Ovary (tissue), 9 donors: Measurements from ENCODE around the gene ATP5ME. TPM values are rescaled to one million over a fixed set of nuclear protein-coding genes. Genes with fewer than 3 reads are reported as not detected.
A peak's percentile ranks its signal among the peaks of the same experiment; 100 is the strongest.

ENCODE experiments used
- DNase-seq, 5 donors: peaks; one replicate each; pipeline ENCODE4 v3.0.0-alpha.2; 2019 to 2020
- H3K27ac ChIP-seq, 2 donors: fragments of 200-600 bp; one replicate each; pipeline versions ENCODE4 v1.5.1 to v1.8.0; 2019 to 2022
- H3K27me3 ChIP-seq: fragments of 200-600 bp; one replicate; pipeline ENCODE4 v1.8.0; 2022
- H3K36me3 ChIP-seq: fragments of 200-600 bp; sonication (generic); one replicate; pipeline ENCODE4 v1.5.1; 2019
- H3K4me1 ChIP-seq: one replicate; pipeline ENCODE4 v1.8.1; 2013; ENCODE audit warnings: mild to moderate bottlenecking, moderate library complexity; ENCODE audit not compliant: insufficient read depth
- H3K4me3 ChIP-seq: fragments of 200-600 bp; sonication (generic); one replicate; pipeline ENCODE4 v1.5.1; 2017
- H3K9me3 ChIP-seq, 2 donors: fragments of 200-600 bp in 1 of 2; sonication (generic) in 1 of 2; one replicate each; pipeline versions ENCODE4 v1.5.1 to v1.8.1; 2013 to 2019; ENCODE audit warnings: mild to moderate bottlenecking in 1 of 2, moderate library complexity in 1 of 2
- CTCF ChIP-seq, 3 donors: fragments of 450-650 bp in 2 of 3; fragments of 200-600 bp in 1 of 3; IDR thresholded peaks; one replicate each; pipeline versions ENCODE4 v1.5.1 to v1.8.0; 2016 to 2022; ENCODE audit warnings: antibody characterized with exemption in 3 of 3, mild to moderate bottlenecking in 1 of 3
- EP300 ChIP-seq: sonication (generic); formaldehyde crosslinking; IDR thresholded peaks from one replicate; pipeline ENCODE4 v1.6.1; 2017; ENCODE audit warnings: antibody characterized with exemption
- POLR2A ChIP-seq: fragments of 450-650 bp; IDR thresholded peaks from one replicate; pipeline ENCODE4 v1.6.1; 2017; ENCODE audit warnings: antibody characterized with exemption, mild to moderate bottlenecking, moderate library complexity
- WGBS, 3 donors: extraction: QIAGEN DNeasy Blood & Tissue Kit in 1 of 3; methylation state at CpG; one replicate each; pipeline versions ENCODE4 v1.1.5 to v1.1.7; 2013 to 2017; 5-methylcytosine and 5-hydroxymethylcytosine counted together
- intact Hi-C, 4 donors: fragments of 100-400 bp; cut with DNase I; formaldehyde crosslinking; loops; one replicate each; pipeline versions ENCODE4 v1.11.0 to v1.15.1; 2022 to 2023
- polyA plus RNA-seq, 2 donors: library from polyadenylated mRNA; stranded (reverse); fragments of 200-250 nt in 1 of 2; fragments of 350-450 nt in 1 of 2; fragmentation: Illumina TruSeq in 1 of 2; extraction: RNeasy Lipid Tissue Mini Kit (QIAGEN cat#74804) in 1 of 2; gene quantifications; one replicate each; pipeline ENCODE4 v1.2.3, GENCODE V29; 2013 to 2014
- total RNA-seq, 7 donors: library from RNA; depleted of rRNA in 2 of 7; stranded (reverse); fragments of >200 nt in 2 of 7; fragmentation: NEBNext Ultra II Directional in 3 of 7; extraction: Animal tissue kit (Norgen Biotek cat#: 25700) in 3 of 7; gene quantifications; one replicate each; pipeline versions ENCODE4 v1.1.0 to v1.2.4, GENCODE V29; 2016 to 2023
- donor health status: DM: no; HTN: no; CAD: no; lungs with moderate emphysema.
- donor health status: DM: no; HTN: no; CAD: no.
- donor health status: Bipolar disorder and iron deficiency.
- donor health status: DM: yes; HTN: yes; CAD: no.
- donor health status: DM: no; HTN: no; CAD: no.
- donor health status: DM: yes; HTN: yes; CAD: no.

ATP5ME gene
- total and polyA plus RNA-seq, 9 donors: 180 to 359 (median 207) TPM

- no peaks in the 10 kb centered on the region for H3K9me3 ChIP-seq
- H3K27me3 ChIP-seq: no peaks in the 10 kb centered on the region
- no peak overlapping the region for H3K4me3 ChIP-seq
- TF ChIP-seq CTCF (IDR thresholded peaks at IDR 0.05) (no peak), EP300 (no peak), POLR2A (no peak)
- WGBS, 3 donors: 50 to 55% (median 52%) methylated on average over 28 to 29 of the region's 29 CpGs
- H3K4me1 ChIP-seq: no peaks in the 10 kb centered on the region
- no peak overlapping the region for H3K27ac ChIP-seq
- intact Hi-C loops: no loop called here
- no peaks in the 10 kb centered on the region for H3K36me3 ChIP-seq
- DNase-seq: no peak
These were observed 50.0 kb downstream of the ATP5ME start for GRCh38 chr4:623914-624566.

- intact Hi-C loops: no loop called here
These were observed 50.8 kb downstream of the ATP5ME start for GRCh38 chr4:622996-623913.

More at GRCh38 chr4:622996-623913, 50.8 kb downstream of the ATP5ME start:
- no peaks in the 10 kb centered on the region for H3K4me1 ChIP-seq
- H3K4me3 ChIP-seq: no peak overlapping the region
- WGBS, 3 donors: 72 to 80% (median 77%) methylated on average over 24 of the region's 24 CpGs
- TF ChIP-seq EP300 (no peak), POLR2A (no peak), CTCF (IDR thresholded peaks at IDR 0.05) (no peak)
- DNase-seq: peak in 1 of 5 donors; percentile 10
- no peak overlapping the region for H3K27ac ChIP-seq
- no peaks in the 10 kb centered on the region for H3K27me3 ChIP-seq
- H3K36me3 ChIP-seq: no peaks in the 10 kb centered on the region
- H3K9me3 ChIP-seq: no peaks in the 10 kb centered on the region

Other genes with a start within 250 kb of the ATP5ME start
- gene ZNF721, start 175.1 kb downstream of the ATP5ME start, total RNA-seq: 10 to 100 TPM; 28.2 to 38.8 (median 31.9) TPM
- 10 to 100 TPM; 13.7 to 15.5 TPM for gene ZNF721, start 175.1 kb downstream of the ATP5ME start, polyA plus RNA-seq
- gene PIGG, start 175.1 kb downstream of the ATP5ME start, total RNA-seq: 10 to 100 TPM; 32.3 to 61.3 (median 49.8) TPM
- 10 to 100 TPM; 31.5 to 38.1 TPM for gene PIGG, start 175.1 kb downstream of the ATP5ME start, polyA plus RNA-seq
- gene TMEM271, start 98.0 kb downstream of the ATP5ME start, total RNA-seq: not detected
- gene TMEM271, start 98.0 kb downstream of the ATP5ME start, polyA plus RNA-seq: not detected
- gene PDE6B, start 48.7 kb downstream of the ATP5ME start, total RNA-seq: 1 to 10 TPM; 1.4 to 7.5 (median 5.3) TPM
- gene PDE6B, start 48.7 kb downstream of the ATP5ME start, polyA plus RNA-seq: 1 to 10 TPM; 2.2 to 2.3 TPM
- gene MYL5, start 266 bp upstream of the ATP5ME start, total RNA-seq: 10 to 100 TPM in 4 of 7 donors, 1 to 10 TPM in 3; 4.0 to 18.3 (median 10.0) TPM
- 1 to 10 TPM; 6.4 to 6.5 TPM for gene MYL5, start 266 bp upstream of the ATP5ME start, polyA plus RNA-seq
- gene SLC49A3, start 14.9 kb upstream of the ATP5ME start, total RNA-seq: 1 to 10 TPM; 1.1 to 5.2 (median 2.5) TPM
- 1 to 10 TPM in 1 of 2 donors, under 1 TPM in 1; 0.43 to 1.8 TPM for gene SLC49A3, start 14.9 kb upstream of the ATP5ME start, polyA plus RNA-seq
- 10 to 100 TPM; 33.2 to 51.2 (median 45.3) TPM for gene PCGF3, start 31.6 kb upstream of the ATP5ME start, total RNA-seq
- gene PCGF3, start 31.6 kb upstream of the ATP5ME start, polyA plus RNA-seq: 10 to 100 TPM; 21.7 to 45.4 TPM
- 10 to 100 TPM in 1 of 7 donors, 1 to 10 TPM in 6; 1.4 to 10.2 (median 3.9) TPM for gene CPLX1, start 151.9 kb upstream of the ATP5ME start, total RNA-seq
- gene CPLX1, start 151.9 kb upstream of the ATP5ME start, polyA plus RNA-seq: 1 to 10 TPM in 1 of 2 donors, under 1 TPM in 1; 0.47 to 2.3 TPM